HepG2 (cell line): ENCODE results near the gene SNX24. TPM values are rescaled to one million over a fixed set of nuclear protein-coding genes. Genes with fewer than 3 reads are reported as not detected.

Experiments used
- ATAC-seq: fragments of 200-7000 bp; cut with Tn5 transposase; 3 replicates; pipeline ENCODE4 v1.9.1; 2020; ENCODE audit warnings: mild to moderate bottlenecking, moderate library complexity
- BruUV-seq: library from RNA; stranded (reverse); fragments of 400-500 nt; replicated peaks from 2 replicates; lab custom pipeline; 2021; lab: Mats Ljungman, UMichigan
- CTCF ChIA-PET: fragments of 300-600 bp; formaldehyde crosslinking; extraction: SDS; loops from one replicate; lab custom pipeline; 2021; ENCODE audit warnings: low total read pairs, inconsistent platforms, low intra/inter-chr PET ratio; lab: Yijun Ruan, JAX
- POLR2A ChIA-PET: fragments of 350-600 bp; sonication (Branson Sonifier 250); formaldehyde crosslinking; loops from one replicate; lab custom pipeline; 2020; ENCODE audit warnings: antibody characterized with exemption, inconsistent platforms; lab: Yijun Ruan, JAX
- DNase-seq: peaks from one replicate; pipeline ENCODE4 v3.0.0-alpha.2; 2015; ENCODE audit warnings: low spot score
- FAIRE-seq: peaks from 3 replicates; lab custom pipeline; 2011; peaks lifted over from hg19 to GRCh38; lab: Jason Lieb, UNC
- H2AFZ ChIP-seq: one replicate; pipeline ENCODE4 v1.6.1; 2011; ENCODE audit warnings: low read length, inconsistent platforms
- H3K27ac ChIP-seq: fragments of 300-600 bp; 3 replicates; pipeline ENCODE4 v1.8.0; 2011; ENCODE audit warnings: mixed run types, mild to moderate bottlenecking, mixed read lengths, low read length, inconsistent platforms; ENCODE audit not compliant: insufficient read depth; ENCODE audit errors: extremely low read length
- H3K27me3 ChIP-seq, 2 experiments: fragments of 200-600 bp in 1 of 2; 2 replicates in 1 of 2; 3 replicates in 1 of 2; pipeline versions ENCODE4 v1.6.0 to v1.8.0; 2011; ENCODE audit warnings: low read length in 2 of 2, mild to moderate bottlenecking in 2 of 2, moderate library complexity in 2 of 2, inconsistent platforms in 1 of 2; ENCODE audit not compliant: insufficient read depth in 2 of 2, control insufficient read depth in 1 of 2
- H3K36me3 ChIP-seq, 2 experiments: fragments of 200-600 bp in 1 of 2; replicated peaks in 1 of 2; 2 replicates in 1 of 2; 3 replicates in 1 of 2; pipeline versions ENCODE4 v1.5.1 to v1.8.0; 2011; ENCODE audit warnings: low read length in 2 of 2, inconsistent platforms in 1 of 2; ENCODE audit not compliant: insufficient read depth in 2 of 2, control insufficient read depth in 1 of 2
- H3K4me1 ChIP-seq: 2 replicates; pipeline ENCODE4 v1.5.1; 2012; ENCODE audit warnings: low read length, inconsistent platforms; ENCODE audit not compliant: insufficient read depth
- H3K4me2 ChIP-seq: 2 replicates; pipeline ENCODE4 v1.6.0; 2011; ENCODE audit warnings: low read depth, low read length, inconsistent platforms
- H3K4me3 ChIP-seq, 3 experiments: fragments of 200-600 bp in 1 of 3; sonication (generic), shearing (Covaris generic) in 1 of 3; replicated peaks in 1 of 3; 2 replicates each; pipeline ENCODE4 v1.5.1; 2011 to 2016; ENCODE audit warnings: low read length in 3 of 3, inconsistent platforms in 2 of 3, low read depth in 2 of 3, mild to moderate bottlenecking in 2 of 3, control low read depth in 1 of 3, mixed read lengths in 1 of 3; ENCODE audit not compliant: insufficient read depth in 1 of 3
- H3K79me2 ChIP-seq: one replicate; pipeline ENCODE4 v1.6.1; 2011; ENCODE audit warnings: low read length, inconsistent platforms; ENCODE audit not compliant: insufficient read depth
- H3K9ac ChIP-seq: 2 replicates; pipeline ENCODE4 v1.6.0; 2011; ENCODE audit warnings: mild to moderate bottlenecking, low read depth, low read length, inconsistent platforms; ENCODE audit not compliant: insufficient read depth
- H3K9me3 ChIP-seq: 2 replicates; pipeline ENCODE4 v1.5.1; 2012; ENCODE audit warnings: mild to moderate bottlenecking, low read length
- H4K20me1 ChIP-seq: 2 replicates; pipeline ENCODE4 v1.6.0; 2011; ENCODE audit warnings: inconsistent platforms, mild to moderate bottlenecking, low read length, moderate library complexity; ENCODE audit not compliant: insufficient read depth
- CCAR2 ChIP-seq: fragments of 200-400 bp; formaldehyde crosslinking; optimal IDR thresholded peaks from 2 replicates; pipeline ENCODE3; 2018; ENCODE audit warnings: low read depth, mild to moderate bottlenecking, low read length, moderate library complexity
- MAZ ChIP-seq, 2 experiments: sonication (generic) in 1 of 2; formaldehyde crosslinking in 1 of 2; IDR thresholded peaks; 2 replicates each; pipeline versions ENCODE4 v1.5.0 to v1.6.1; 2012 to 2020; ENCODE audit warnings: low read depth in 2 of 2, mild to moderate bottlenecking in 2 of 2, borderline replicate concordance in 1 of 2, improper control_type of control experiment in 1 of 2, low read length in 1 of 2, missing genetic modification reagents in 1 of 2, moderate library complexity in 1 of 2
- NBN ChIP-seq: fragments of 450-650 bp; conservative IDR thresholded peaks from 2 replicates; pipeline ENCODE4 v1.6.1; 2017
- SMC3 ChIP-seq: IDR thresholded peaks from 2 replicates; pipeline ENCODE4 v1.6.1; 2011; ENCODE audit warnings: low read length, improper control_type of control experiment
- SMYD3 ChIP-seq: sonication (generic); formaldehyde crosslinking; IDR thresholded peaks from 2 replicates; pipeline ENCODE4 v1.8.1; 2023; ENCODE audit warnings: mild to moderate bottlenecking, missing genetic modification reagents
- SP4 ChIP-seq: sonication (generic); formaldehyde crosslinking; IDR thresholded peaks from 2 replicates; pipeline ENCODE4 v1.8.1; 2023; ENCODE audit warnings: mild to moderate bottlenecking, missing genetic modification reagents
- TCF7L2 ChIP-seq: IDR thresholded peaks from 2 replicates; pipeline ENCODE4 v1.6.1; 2011; ENCODE audit warnings: mild to moderate bottlenecking, low read depth, low read length, moderate library complexity
- YEATS4 ChIP-seq: sonication (generic); formaldehyde crosslinking; IDR thresholded peaks from 2 replicates; pipeline ENCODE4 v1.4.0; 2020; ENCODE audit warnings: missing genetic modification reagents, borderline replicate concordance
- ZNF160 ChIP-seq: sonication (generic); formaldehyde crosslinking; IDR thresholded peaks from 2 replicates; pipeline ENCODE4 v1.8.0; 2022; ENCODE audit warnings: mild to moderate bottlenecking, inconsistent platforms, missing genetic modification reagents
- ZNF205 ChIP-seq: IDR thresholded peaks from 2 replicates; pipeline ENCODE4 v1.6.1; 2018; ENCODE audit warnings: missing biosample characterization, missing genetic modification reagents
- ZNF432 ChIP-seq: sonication (generic); formaldehyde crosslinking; IDR thresholded peaks from 2 replicates; pipeline ENCODE4 v1.5.0; 2020; ENCODE audit warnings: missing genetic modification reagents, mild to moderate bottlenecking, borderline replicate concordance
- ZNF598 ChIP-seq: sonication (generic); formaldehyde crosslinking; IDR thresholded peaks from 2 replicates; pipeline ENCODE4 v1.5.1; 2020; ENCODE audit warnings: mild to moderate bottlenecking, missing genetic modification reagents, borderline replicate concordance
- ZSCAN25 ChIP-seq: sonication (generic); formaldehyde crosslinking; IDR thresholded peaks from 2 replicates; pipeline ENCODE4 v1.8.0; 2022; ENCODE audit warnings: mild to moderate bottlenecking, missing genetic modification reagents
- ZZZ3 ChIP-seq: sonication (generic); formaldehyde crosslinking; IDR thresholded peaks from 2 replicates; pipeline ENCODE4 v1.4.0; 2020; ENCODE audit warnings: missing genetic modification reagents, mild to moderate bottlenecking, borderline replicate concordance
- WGBS: methylation state at CpG from one replicate; pipeline ENCODE4 v1.1.6; 2017; ENCODE audit warnings: low lambda C conversion rate; 5-methylcytosine and 5-hydroxymethylcytosine counted together
- in situ Hi-C: cut with HindIII; loops from 2 replicates; pipeline ENCODE4 v1.10.0; 2017; ENCODE audit warnings: low pct_unique_long_range_greater_than_20kb; ENCODE audit not compliant: extremely low pct_ligation_motif_present
- intact Hi-C: fragments of 100-400 bp; cut with micrococcal nuclease; formaldehyde crosslinking; loops from one replicate; pipeline ENCODE4 v1.10.0; 2022; ENCODE audit not compliant: unreplicated experiment
- polyA plus RNA-seq, 8 experiments: library from polyadenylated mRNA; depleted of rRNA in 3 of 8; stranded (reverse) in 7 of 8; unstranded in 1 of 8; fragments of >200 nt; fragmentation: Illumina TruSeq in 4 of 8; extraction: Trizol in 4 of 8; gene quantifications; 2 replicates each; pipeline versions ENCODE4 v1.2.1 to v1.2.3, GENCODE V29; 2011 to 2016; ENCODE audit warnings: low read depth in 4 of 8, missing spikeins in 1 of 8, mixed read lengths in 1 of 8; ENCODE audit not compliant: insufficient read depth in 1 of 8
- total RNA-seq, 5 experiments: library from RNA; depleted of rRNA; stranded (reverse); fragments of >200 nt; fragmentation: Illumina TruSeq; extraction: Trizol; gene quantifications; 2 replicates each; pipeline ENCODE4 v1.2.3, GENCODE V29; 2016; ENCODE audit warnings: low read depth in 1 of 5
- TF ChIP-seq, protein P1 (sequence below): sonication (generic); formaldehyde crosslinking; IDR thresholded peaks from 2 replicates; pipeline ENCODE4 v1.9.0; 2021; ENCODE audit warnings: mild to moderate bottlenecking, missing genetic modification reagents
- TF ChIP-seq, protein P2 (sequence below): sonication (generic); formaldehyde crosslinking; IDR thresholded peaks from 2 replicates; pipeline ENCODE4 v1.4.0; 2020; ENCODE audit warnings: missing genetic modification reagents
- TF ChIP-seq, protein P3 (sequence below): sonication (generic); formaldehyde crosslinking; IDR thresholded peaks from 2 replicates; pipeline ENCODE4 v1.4.0; 2020; ENCODE audit warnings: missing genetic modification reagents

The SNX24 gene
- total and polyA plus RNA-seq, 2 of the 13 experiments (the other 11 are each of a cell fraction or from before 2014, with no cell fraction given): 7.2 to 23.7 TPM

DNA sequence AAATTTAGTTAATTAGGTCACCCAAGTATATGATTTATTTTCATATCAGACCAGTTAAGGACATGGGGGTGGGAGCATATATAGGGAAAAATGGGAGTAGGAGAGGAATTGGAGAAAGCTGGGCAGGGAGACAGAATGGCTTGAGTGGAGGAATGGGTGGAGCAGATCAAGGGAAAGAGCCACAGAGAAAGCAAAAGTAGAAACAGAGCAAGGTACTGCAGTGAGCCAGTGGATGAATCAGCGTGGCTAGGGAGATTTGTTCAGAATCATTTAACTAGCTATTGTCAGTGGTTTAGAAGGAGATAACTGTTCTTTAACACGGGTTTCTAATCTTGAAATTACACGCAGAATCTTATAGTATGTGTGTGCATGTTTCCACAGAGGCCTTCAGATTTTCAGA lies 37.4 kb downstream of the SNX24 start:
- no TSS peak for BruUV-seq
- Histone ChIP-seq H3K4me2 (no peak overlapping the region), H3K27me3 (no peaks in the 10 kb centered on the region), H3K4me1 (no peaks in the 10 kb centered on the region), H3K4me3 (no peak overlapping the region), H3K27ac (no peak overlapping the region), H3K36me3 (no peaks in the 10 kb centered on the region), H2AFZ (no peak overlapping the region), H3K9me3 (no peaks in the 10 kb centered on the region), H3K79me2 (no peaks in the 10 kb centered on the region), H3K9ac (no peak overlapping the region), H4K20me1 (no peaks in the 10 kb centered on the region)
- intact Hi-C loops (no loop called here), in situ Hi-C loops (no loop called here)
- ChIA-PET POLR2A (no interaction called here), CTCF (no interaction called here)
- WGBS: 98% methylated on average over 3 of the region's 3 CpGs
- DNase-seq (no peak), ATAC-seq (no peak), FAIRE-seq (no peak)
- TF ChIP-seq ZZZ3 (CRISPR knock-in tag) (no peak), CCAR2 (no peak), YEATS4 (CRISPR knock-in tag) (no peak), ZNF598 (no peak), ZNF160 (CRISPR knock-in tag) (no peak), ZNF205 (CRISPR knock-in tag) (no peak), ZSCAN25 (CRISPR knock-in tag) (no peak), SMC3 (no peak), NBN (no peak), TCF7L2 (no peak), SMYD3 (no peak), ZNF432 (no peak), MAZ (IDR thresholded peaks at IDR 0.05; ENCODE audit: borderline replicate concordance, low read depth, low read length) (no peak), MAZ (CRISPR knock-in tag; IDR thresholded peaks at IDR 0.05; ENCODE audit: low read depth) (no peak), SP4 (no peak)
- TF ChIP-seq, protein P1, sequence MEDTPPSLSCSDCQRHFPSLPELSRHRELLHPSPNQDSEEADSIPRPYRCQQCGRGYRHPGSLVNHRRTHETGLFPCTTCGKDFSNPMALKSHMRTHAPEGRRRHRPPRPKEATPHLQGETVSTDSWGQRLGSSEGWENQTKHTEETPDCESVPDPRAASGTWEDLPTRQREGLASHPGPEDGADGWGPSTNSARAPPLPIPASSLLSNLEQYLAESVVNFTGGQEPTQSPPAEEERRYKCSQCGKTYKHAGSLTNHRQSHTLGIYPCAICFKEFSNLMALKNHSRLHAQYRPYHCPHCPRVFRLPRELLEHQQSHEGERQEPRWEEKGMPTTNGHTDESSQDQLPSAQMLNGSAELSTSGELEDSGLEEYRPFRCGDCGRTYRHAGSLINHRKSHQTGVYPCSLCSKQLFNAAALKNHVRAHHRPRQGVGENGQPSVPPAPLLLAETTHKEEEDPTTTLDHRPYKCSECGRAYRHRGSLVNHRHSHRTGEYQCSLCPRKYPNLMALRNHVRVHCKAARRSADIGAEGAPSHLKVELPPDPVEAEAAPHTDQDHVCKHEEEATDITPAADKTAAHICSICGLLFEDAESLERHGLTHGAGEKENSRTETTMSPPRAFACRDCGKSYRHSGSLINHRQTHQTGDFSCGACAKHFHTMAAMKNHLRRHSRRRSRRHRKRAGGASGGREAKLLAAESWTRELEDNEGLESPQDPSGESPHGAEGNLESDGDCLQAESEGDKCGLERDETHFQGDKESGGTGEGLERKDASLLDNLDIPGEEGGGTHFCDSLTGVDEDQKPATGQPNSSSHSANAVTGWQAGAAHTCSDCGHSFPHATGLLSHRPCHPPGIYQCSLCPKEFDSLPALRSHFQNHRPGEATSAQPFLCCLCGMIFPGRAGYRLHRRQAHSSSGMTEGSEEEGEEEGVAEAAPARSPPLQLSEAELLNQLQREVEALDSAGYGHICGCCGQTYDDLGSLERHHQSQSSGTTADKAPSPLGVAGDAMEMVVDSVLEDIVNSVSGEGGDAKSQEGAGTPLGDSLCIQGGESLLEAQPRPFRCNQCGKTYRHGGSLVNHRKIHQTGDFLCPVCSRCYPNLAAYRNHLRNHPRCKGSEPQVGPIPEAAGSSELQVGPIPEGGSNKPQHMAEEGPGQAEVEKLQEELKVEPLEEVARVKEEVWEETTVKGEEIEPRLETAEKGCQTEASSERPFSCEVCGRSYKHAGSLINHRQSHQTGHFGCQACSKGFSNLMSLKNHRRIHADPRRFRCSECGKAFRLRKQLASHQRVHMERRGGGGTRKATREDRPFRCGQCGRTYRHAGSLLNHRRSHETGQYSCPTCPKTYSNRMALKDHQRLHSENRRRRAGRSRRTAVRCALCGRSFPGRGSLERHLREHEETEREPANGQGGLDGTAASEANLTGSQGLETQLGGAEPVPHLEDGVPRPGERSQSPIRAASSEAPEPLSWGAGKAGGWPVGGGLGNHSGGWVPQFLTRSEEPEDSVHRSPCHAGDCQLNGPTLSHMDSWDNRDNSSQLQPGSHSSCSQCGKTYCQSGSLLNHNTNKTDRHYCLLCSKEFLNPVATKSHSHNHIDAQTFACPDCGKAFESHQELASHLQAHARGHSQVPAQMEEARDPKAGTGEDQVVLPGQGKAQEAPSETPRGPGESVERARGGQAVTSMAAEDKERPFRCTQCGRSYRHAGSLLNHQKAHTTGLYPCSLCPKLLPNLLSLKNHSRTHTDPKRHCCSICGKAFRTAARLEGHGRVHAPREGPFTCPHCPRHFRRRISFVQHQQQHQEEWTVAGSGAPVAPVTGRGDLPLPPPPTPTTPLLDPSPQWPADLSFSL: no peak
- TF ChIP-seq, protein P2, sequence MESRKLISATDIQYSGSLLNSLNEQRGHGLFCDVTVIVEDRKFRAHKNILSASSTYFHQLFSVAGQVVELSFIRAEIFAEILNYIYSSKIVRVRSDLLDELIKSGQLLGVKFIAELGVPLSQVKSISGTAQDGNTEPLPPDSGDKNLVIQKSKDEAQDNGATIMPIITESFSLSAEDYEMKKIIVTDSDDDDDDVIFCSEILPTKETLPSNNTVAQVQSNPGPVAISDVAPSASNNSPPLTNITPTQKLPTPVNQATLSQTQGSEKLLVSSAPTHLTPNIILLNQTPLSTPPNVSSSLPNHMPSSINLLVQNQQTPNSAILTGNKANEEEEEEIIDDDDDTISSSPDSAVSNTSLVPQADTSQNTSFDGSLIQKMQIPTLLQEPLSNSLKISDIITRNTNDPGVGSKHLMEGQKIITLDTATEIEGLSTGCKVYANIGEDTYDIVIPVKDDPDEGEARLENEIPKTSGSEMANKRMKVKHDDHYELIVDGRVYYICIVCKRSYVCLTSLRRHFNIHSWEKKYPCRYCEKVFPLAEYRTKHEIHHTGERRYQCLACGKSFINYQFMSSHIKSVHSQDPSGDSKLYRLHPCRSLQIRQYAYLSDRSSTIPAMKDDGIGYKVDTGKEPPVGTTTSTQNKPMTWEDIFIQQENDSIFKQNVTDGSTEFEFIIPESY: no peak
- TF ChIP-seq, protein P3, sequence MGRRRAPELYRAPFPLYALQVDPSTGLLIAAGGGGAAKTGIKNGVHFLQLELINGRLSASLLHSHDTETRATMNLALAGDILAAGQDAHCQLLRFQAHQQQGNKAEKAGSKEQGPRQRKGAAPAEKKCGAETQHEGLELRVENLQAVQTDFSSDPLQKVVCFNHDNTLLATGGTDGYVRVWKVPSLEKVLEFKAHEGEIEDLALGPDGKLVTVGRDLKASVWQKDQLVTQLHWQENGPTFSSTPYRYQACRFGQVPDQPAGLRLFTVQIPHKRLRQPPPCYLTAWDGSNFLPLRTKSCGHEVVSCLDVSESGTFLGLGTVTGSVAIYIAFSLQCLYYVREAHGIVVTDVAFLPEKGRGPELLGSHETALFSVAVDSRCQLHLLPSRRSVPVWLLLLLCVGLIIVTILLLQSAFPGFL (CRISPR knock-in tag): no peak
